SW480 (cell line): ENCODE results near the gene GABRR3.

Experiments
- DNase-seq: peaks from one replicate; pipeline ENCODE4 v3.0.0-alpha.2; 2016; ENCODE audit warnings: low spot score

GABRR3 gene

DNA sequence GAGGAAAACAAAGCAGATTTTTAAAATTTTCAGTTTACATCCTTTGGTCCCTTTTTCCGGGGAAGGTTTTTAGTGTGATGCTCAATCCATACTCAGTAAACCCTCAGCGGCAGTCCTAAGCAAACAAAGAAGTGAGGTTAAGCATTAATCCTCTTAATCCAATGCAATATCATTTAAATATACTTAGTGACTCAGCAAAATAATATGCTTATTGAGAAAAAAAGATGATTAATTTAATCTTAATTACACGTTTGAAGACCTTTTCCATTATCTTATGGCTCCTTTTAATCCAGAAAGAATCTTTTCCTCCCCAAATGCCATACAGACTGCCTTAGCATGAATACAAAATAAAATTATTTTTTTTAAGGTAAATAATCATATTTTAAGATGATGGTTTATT lies at the start of gene GABRR3:
Gene GABRR3 (minus strand): TSS at position 108 of the 400 bp plus-strand sequence. CDS start 328 bp downstream, outside the sequence.
- DNase-seq = no peak

DNA sequence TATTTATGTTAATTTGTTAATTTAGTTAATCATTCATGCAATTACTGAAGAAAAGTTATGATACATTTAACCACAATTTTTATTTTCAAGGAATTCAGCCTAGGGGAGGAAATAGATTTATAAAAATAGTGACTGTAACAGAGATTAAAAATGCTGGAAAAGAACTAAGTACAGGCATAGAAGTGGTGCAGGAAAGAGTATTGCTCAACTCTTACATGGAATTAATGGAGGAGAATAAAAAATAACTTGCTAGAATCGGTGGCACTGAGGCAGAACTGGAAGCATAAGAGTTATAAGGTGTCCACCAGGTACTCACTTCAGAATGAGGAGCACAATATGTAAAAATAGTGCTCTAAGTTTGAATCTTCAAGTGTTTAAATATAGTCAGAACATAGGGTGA lies 38.4 kb upstream of the GABRR3 start:
- no peak for DNase-seq

DNA sequence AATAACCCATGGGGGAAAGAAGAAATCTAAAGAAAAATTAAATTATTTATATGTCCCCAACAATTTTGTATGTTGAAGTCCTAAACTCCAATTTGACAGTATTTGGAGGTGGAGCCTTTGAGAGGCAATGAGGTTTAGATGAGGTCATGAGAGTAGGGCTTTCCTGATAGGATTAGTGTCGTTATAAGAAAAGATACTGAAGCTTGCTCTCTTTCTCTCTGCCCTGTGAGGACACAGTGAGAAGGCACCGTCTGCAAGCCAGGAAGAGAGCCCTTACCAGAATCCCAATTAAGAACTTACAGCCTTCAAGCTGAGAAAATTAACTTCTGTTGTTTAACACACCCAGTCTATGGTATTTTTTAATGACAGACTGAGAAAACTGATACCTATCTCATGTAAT lies 35.7 kb upstream of the GABRR3 start:
- no peak for DNase-seq

DNA sequence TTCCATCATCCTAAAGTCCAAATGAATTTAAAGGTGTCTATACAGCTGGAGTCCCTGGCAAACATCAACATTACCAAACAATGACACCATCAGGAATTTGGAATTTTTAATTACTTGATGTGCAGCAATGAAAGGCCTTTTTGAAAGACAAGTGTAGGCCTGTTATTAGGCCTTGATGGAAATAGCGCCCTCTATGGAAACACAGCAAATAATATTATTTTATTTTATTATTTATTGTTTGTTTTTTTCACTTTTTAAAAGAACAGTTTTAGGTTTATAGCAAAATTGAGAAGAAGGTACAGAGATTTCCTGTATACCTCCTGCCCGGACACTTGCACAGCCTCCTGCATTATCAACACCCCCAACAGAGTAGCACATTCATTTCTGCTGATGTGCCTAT lies 33.7 kb upstream of the GABRR3 start:
- no peak for DNase-seq

DNA sequence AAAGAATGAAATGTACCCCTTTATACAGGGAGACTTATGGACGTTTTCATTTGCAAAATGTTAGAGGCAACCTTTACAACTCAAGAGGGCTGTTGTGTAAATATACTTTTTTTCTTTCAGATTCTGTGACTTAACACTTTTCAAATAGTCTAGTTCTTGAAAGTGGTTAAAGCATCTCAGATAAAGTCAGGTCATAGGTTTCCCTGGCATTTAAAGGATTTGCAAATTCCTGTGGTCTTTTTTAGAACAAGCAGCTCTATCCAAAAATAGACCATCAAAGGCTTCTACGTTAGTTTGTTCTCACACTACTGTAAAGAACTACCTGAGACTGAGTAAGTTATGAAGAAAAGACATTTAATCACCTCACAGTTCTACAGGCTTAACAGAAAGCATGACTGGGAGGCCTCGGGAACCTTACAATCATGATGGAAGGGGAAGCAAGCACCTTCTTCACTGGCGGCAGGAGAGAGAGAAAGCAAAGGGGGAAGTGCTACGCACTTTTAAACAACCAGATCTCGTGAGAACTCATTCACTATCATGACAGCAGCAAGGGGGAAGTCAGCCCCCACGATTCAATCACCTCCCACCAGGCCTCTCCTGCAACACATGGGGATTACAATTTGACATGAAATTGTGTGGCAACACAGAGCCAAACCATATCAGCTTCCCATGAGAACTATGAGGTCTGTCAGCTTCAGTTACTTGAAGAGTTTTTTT lies 23.3 kb upstream of the GABRR3 start:
- no peak for DNase-seq

DNA sequence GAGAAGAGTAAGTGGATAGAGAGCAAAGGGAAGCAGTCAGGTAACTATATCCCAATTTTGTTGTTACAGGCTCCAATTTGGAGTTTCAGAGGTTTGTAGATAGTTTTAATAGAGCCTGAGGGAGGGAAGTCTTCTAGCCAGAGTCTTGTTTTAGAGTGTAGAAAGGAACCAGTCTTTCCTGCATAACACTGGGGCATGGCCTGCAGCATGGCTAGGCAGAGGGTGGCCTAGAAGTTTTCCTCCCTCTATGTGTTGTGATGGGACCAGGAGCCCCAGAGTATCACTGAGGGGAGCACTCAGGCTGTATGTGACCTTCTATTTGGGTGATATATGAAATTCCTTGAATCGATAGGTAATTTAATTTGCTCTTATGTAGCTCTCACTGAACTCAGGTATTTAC lies 22.5 kb upstream of the GABRR3 start:
- no peak for DNase-seq

DNA sequence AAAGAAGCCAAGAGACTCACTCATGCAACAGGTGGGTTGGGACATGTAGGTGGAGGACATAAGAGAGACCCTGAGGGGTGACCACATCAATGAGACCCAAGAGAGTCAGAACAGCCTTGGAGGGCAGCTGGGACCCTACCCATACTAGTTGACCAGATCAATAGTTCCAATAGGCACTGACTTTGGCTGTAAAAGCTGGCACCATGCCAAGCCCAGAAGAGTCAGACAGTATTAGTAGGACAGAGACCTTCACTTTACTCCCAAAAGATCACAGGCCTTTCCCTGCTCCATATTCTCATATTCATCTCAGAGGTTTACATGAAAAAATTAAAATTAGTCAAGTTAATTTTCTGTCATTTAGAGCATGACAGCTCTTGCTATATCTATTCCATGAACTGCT lies 20.9 kb upstream of the GABRR3 start:
- no peak for DNase-seq

DNA sequence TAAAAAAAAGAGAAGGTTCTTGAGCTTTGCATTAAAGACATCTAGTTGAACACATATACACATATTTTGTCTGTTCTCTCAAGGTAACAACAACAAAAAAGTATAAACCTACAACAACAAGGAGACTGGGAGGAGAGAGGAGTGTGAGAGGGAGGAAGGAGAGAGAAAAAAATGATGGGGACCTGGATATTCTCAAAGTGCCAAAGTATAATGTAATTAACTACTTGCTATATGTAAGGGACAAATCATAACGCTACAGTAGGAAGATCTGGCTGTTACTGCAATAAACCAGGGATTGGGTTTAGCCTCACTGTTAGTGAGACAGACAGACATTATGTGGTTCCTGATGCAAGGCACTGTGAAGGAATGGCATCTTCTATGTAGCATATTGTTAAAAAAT lies 14.2 kb upstream of the GABRR3 start:
- DNase-seq = no peak

DNA sequence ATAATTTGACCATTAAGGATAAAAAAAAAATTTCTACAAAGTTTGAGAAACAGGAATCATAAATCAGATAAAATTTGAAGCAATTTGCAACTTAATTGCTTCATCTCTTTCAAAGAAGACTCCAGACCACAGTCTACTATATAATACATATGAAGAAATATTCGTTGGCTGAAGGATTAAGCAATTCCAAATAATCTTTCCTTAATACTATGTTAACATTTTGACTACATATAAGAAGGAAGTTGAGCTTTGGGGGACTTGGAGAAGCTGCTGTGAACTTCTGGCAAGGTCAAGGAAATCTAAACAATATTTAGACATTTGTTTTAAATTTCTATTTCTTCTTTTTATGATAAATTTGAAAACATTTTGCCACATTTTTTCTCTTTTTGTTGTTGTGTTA lies 13.5 kb upstream of the GABRR3 start:
- DNase-seq = no peak

DNA sequence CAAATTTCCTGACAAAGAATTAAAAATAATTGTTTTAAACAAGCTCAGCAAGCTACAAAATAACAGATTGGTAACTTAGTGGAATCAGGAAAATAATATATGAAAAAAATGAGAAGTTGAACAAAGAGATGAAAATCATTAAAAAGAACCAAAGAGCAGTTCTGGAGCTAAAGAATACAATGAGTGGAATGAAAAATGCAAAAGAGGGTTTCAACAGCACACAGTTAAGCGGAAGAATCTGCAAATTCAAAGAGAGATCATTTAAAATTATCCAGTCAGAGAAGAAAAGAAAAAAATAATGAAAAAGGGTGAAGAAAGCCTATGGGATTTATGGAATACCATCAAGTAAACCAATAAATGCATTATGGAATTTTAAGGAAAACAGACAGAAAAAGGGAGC lies 6.2 kb upstream of the GABRR3 start:
- DNase-seq = no peak

DNA sequence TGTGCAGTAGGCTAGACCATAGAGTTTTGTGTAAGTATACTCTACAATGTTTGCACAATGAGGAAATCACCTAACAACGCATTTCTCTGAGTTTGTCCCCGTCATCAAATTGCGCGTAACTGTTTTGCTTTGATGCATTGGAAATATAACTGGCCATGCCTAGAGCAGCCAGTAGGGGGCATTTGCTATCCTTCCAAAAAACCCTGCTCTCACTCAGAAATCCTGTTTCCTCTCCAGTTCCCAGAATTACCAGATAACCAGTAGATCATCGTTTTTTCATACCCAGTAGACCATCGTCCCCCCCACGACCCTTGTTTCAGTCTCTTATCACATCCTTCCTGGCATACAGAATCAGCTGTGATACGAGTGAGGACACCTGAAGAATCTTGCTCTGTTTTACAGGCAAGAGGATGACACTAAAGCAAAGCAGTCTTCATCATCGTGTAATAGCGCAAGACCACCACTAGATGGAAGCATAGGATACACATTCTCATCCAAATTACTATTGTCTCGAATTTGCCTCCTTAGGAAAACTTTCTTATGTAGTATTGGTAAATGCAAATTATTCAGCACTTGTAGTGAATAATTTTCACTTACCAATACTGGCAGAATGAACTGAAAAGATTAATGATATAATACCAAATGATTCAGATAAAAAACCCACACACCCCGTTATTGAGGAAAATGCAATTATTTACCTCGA lies 4.4 kb upstream of the GABRR3 start:
- DNase-seq = peak; percentile 82

DNA sequence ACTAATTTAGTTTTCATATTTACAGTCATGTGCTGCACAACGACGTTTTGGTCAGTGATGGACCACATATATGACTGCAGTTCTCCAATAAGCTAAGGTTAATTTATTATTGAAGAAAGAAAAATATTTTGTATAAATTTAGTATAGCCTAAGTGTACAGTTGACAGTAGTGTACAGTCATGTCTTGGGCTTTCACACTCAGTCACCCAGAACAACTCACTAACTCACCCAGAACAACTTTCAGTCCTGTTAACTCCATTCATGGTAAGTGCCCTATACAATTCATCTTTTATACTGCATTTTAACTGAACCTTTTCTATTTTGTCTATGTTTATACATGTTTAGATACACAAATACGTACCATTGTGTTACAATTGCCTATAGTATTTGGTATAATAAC lies 3.8 kb upstream of the GABRR3 start:
- DNase-seq = no peak

DNA sequence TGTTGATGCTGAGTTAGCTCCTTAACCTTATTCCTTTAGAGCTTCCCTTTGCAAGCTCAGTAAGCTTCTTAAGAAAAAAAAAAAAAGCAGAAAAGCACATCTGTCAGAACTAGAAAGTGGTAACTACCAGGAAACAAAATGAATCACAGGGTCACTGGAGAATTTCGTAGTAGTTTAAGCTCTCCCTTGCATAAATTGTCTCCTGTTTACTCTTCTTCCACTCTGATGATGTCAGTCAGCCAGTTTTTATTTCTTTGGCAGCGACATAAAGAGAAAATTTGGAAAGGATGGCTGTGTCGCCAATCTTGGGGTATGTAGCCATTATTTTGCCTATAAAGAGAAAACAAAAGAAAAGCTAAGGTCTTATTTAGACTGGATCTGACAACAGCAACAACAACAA lies 3.2 kb upstream of the GABRR3 start:
- no peak for DNase-seq

DNA sequence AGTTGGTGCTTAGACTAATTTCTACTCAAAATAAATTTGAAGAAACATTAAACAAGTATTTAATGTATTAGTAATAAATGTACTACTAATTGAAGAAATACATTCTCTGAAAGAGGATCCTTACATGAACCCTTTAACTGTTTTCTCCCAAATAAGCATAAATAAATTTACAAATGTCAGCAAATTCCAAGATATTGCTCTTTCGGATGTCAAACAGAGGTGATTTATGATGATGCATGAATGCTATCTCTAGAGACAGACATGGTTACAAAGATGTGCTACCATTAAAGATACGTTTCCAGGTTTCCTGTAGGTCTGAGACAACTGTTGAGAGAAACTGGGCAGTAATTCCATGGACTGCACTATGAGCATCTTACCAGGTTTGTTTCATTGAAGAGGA lies 629 bp downstream of the GABRR3 start:
- no peak for DNase-seq

DNA sequence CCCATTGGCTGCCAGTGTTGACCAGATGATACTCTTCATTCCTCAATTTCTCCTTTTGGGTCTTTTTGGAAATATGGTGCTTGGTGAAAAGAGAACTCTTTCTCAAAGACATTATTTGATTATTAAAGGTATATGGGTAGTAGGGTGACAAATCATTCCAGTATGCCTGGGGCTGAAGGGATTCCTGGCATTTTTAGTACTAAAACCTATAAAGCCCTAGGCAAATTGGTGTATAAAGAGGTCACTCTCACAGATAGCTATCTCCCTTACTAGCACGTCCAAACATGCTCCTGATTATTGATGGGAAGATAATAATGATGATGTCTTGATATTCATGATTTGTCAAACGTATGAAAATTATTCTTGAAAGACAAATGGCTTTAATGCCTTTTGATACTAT lies 1.1 kb downstream of the GABRR3 start:
- no peak for DNase-seq

DNA sequence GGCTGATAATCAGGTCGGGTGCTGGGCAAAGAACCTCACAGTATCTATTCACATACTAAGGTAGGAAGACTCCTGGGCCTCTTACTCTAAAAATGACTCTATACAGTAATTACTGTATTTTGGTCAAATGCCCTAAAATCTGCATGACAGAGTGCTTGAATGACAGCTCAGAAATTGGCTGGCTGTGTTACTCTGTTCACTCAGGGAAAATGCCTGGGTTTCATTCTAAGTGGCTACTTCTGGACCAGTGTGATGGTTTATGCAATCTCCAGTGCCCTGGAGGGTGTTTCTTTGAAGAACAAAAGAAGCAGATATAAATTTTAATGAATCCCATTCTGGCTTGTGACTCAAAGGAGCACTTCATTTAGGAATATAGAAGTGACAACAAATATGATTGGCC lies 2.2 kb downstream of the GABRR3 start:
- no peak for DNase-seq

DNA sequence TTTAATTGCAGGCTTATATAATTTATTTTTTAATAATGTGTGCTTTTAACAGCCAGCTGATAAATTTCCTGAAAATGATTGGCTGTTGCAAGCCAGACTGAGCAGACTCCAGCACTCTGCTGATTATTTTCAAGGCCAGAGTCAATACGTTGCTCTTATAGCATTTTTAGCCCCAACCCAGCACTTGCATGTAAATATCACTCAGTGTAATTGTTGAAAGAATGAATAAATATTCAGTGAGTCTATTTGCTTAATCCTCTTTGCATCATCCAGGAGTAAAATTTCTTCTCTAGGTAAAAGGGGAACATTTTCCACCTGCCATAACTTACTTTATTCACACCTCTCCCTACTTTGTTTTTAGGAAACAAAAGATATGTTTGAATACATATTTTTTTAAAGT lies 2.9 kb downstream of the GABRR3 start:
- DNase-seq = no peak

DNA sequence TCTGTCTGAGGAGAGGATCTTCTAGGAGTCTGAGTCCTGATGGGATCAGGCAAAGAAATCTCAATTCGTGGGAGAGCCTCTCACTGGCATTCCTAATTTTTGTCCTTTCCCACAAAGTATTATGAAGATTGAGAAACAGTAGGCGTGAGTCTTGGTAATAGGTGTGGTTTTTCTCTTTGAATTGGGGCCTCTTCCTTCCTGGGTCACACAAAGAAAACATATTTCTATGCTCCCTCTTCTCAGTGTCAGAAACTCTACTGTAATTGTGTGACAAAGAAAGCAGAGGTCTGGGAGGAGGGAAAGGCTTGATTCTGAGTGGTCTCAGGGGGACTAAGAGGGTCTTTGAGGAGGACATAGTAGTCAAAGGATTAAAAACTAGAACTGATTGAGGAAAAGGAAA lies 6.0 kb downstream of the GABRR3 start:
- DNase-seq = no peak

DNA sequence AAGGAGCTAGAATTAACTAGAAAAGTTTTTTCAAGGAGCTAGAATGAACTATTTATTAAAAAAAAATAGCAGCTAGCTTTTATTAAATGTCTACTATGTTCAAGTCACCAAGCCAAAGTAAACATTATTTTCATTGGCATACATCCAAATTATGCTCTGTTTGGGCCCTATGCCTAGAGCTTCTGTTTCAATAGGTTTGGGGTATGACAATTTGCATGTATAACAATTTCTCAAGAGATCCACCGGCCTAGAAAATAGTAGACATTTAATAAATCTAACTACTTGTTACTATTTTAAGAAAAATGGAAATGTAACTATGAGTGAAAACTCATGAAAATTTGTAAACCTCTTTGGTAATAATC lies 8.0 kb downstream of the GABRR3 start:
- no peak for DNase-seq

DNA sequence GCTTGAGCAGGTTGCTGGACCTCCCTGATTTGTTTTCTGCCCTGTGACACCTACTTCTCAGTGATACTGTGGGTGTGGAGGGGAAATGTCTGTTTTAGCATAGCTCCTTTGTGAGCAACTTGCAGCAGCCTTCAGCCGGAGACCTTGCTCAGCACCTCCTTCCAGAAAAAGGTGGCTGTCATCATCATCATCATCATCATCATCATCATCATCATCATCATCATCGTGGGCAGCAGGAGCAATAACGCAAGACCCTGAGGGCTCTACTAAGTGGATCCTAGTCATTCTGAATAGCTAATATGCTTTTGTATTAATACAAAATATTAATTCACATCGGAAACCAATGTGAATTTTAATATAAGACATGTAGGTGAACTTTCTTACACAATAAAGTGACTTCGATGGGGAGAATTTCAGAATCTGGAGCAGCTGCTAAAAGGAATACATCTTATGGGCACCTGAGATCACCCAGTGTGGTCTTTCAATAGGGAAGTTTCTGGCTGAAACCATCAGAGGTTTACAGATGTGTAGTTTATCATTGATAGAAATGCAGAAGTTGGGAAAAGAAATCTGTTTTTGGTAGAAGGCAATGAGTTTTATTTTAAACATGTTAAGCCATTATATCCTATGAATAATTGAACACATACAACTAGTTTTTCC lies 8.6 kb downstream of the GABRR3 start:
- no peak for DNase-seq

DNA sequence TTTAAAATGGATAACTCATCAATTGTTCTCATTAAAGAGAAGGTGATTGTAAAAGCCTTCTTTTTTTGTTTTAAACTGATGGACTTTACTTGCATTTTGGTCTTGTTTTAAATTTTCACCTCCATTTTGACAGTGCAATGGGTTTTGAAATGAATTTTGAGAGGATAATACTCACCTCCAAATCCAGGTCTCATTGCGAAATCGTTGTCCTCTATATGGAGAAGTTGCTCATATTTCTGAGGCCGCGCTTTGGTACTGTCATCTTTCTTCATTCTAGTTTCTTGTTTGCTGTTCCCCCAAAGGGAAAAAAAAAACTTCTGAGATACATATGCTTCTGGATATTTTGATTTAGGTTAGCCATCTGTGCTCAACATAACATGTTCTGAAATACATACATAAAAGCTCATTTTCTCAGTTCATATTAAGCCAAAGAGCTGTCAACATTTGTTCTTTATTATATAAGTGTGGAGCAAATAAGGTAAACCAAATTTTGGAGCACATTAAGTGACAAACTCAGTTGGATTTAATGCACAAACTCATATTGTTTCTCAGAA lies 9.6 kb downstream of the GABRR3 start:
- DNase-seq = no peak

DNA sequence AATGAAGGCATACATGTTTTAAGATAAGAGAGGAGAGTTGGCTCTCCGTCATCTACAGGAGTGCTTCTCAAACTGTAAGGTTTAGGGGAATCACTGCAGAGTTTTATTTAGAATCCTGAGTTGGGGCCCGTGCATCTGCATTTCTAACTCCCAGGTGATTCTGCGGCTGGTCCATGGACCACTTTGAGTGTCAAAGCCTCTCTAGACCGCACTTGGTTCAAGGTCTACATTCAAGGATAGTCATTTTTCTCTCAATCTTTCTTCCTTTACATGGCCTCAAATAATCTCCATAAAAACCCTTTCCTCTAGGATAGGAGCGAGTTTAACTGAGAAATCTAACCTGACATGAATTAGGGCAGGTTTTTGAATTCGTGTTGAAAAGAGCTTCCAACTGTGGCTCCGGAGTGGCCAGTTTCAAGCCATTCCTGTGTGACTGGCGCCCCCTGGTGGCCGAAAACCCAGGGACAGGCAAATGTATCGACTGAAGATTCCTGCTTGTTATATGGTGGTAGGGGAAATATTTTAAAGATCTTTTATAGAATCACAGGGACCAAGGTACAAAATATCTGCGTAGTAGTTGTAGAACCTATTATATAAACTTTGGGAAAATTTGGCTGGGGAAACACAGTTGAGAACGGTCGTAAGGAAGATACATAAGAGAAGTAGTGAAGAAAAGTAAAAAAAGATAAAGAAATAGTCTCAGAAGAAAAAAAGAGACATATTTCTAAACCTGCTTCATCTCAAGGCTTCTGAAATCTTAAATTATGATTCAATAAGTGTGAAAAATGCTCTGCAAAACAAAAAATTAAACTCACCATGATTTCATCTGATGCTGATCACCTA lies 11.9 kb downstream of the GABRR3 start:
- peak; percentile 44 for DNase-seq
